GM12891 (cell line): ENCODE data around the gene VSTM2B.
"Not testable (repeated sequence)": the region's sequence is repeated elsewhere in the genome, so short reads cannot be mapped to it uniquely, and the experiment has no call there.

Source experiments
- DNase-seq: peaks from one replicate; pipeline ENCODE4 v3.0.0; 2011; ENCODE audit warnings: low spot score; ENCODE audit not compliant: insufficient read length
- FAIRE-seq: peaks from 2 replicates; lab custom pipeline; 2011; peaks lifted over from hg19 to GRCh38; lab: Jason Lieb, UNC
- PAX5 ChIP-seq: IDR thresholded peaks from 2 replicates; pipeline ENCODE4 v1.6.1; 2011; ENCODE audit warnings: low read length, moderate library complexity, mild to moderate bottlenecking; ENCODE audit not compliant: insufficient read depth, severe bottlenecking
- POLR2A ChIP-seq: IDR thresholded peaks from 2 replicates; pipeline ENCODE4 v1.6.1; 2011; ENCODE audit warnings: low read depth, low read length, control low read depth
- POLR2AphosphoS5 ChIP-seq: IDR thresholded peaks from 2 replicates; pipeline ENCODE4 v1.6.1; 2011; ENCODE audit warnings: low read depth, low read length, control low read depth
- POU2F2 ChIP-seq: IDR thresholded peaks from 2 replicates; pipeline ENCODE4 v1.6.1; 2011; ENCODE audit warnings: low read depth, mild to moderate bottlenecking, control low read depth, low read length, moderate library complexity
- SPI1 ChIP-seq: IDR thresholded peaks from 2 replicates; pipeline ENCODE4 v1.6.1; 2011; ENCODE audit warnings: low read depth, low read length, control low read depth
- TAF1 ChIP-seq: IDR thresholded peaks from 2 replicates; pipeline ENCODE4 v1.6.1; 2011; ENCODE audit warnings: low read depth, low read length, control low read depth

VSTM2B gene

DNA sequence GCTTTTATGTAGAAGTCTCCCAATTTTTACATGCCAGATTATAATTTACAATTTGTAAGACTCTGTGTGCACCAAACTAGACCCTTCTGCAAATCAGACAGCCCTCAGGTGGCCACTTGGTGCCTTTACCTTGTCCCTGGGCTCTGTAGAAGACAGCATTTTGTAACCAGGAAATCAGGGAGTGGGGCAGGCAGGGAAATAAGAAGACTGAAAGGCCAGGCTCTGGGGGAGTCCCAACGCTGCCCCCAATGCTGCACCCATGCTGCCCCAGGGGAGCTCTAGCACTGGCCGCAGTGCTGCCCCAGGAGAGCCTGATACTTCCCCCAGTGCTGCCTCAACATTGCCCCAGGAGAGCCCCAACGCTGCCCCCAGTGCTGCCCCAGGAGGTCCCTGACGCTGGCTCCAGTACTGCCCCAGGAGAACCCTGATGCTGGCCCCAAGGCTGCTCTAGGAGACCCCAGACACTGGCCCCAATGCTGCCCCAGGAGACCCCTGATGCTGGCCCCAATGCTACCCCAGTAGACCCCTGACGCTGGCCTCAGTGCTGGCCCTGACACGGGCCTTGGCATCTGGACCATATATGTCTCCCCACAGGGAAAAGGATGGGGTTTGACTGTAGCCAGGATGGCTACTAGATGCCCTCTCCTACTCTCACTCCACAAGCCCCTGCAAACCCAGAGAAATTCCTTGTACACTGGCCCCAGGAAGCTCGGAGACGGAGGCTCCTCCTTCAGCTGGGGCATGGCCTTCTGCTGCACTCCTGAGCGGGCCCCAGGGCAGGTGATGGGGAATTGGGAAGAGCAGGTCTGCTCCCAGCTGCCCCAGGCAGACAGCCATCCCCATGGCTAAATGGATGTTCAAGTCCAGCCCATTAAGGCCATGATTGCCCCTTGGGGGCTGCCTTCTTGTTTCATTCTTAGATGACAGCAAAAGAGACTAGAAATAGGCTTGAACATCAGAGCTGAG lies 23.6 kb downstream of the VSTM2B start:
- TF ChIP-seq TAF1 = no peak
- no peak for TF ChIP-seq PAX5
- TF ChIP-seq POLR2A = no peak
- no peak for TF ChIP-seq SPI1
- DNase-seq (no peak), FAIRE-seq (no peak)

- DNase-seq (no peak), FAIRE-seq (no peak)
- TF ChIP-seq SPI1 (no peak), POLR2A (no peak), POU2F2 (no peak), PAX5 (no peak), TAF1 (no peak), POLR2AphosphoS5 (no peak)
Observed at GRCh38 chr19:29550896-29551295, 25.1 kb downstream of the VSTM2B start.

- FAIRE-seq (no peak), DNase-seq (no peak)
- TF ChIP-seq POU2F2 = no peak
- TF ChIP-seq POLR2A = no peak
- no peak for TF ChIP-seq POLR2AphosphoS5
Observed at GRCh38 chr19:29551774-29552173, 26.0 kb downstream of the VSTM2B start.

GRCh38 chr19:29552454-29553280 lies 26.9 kb downstream of the VSTM2B start:
- TF ChIP-seq SPI1 = no peak
- TF ChIP-seq TAF1 = no peak
- TF ChIP-seq POLR2AphosphoS5 = no peak
- TF ChIP-seq POU2F2 = no peak
- no peak for TF ChIP-seq POLR2A
- no peak for TF ChIP-seq PAX5
- DNase-seq (no peak), FAIRE-seq (no peak)

DNA sequence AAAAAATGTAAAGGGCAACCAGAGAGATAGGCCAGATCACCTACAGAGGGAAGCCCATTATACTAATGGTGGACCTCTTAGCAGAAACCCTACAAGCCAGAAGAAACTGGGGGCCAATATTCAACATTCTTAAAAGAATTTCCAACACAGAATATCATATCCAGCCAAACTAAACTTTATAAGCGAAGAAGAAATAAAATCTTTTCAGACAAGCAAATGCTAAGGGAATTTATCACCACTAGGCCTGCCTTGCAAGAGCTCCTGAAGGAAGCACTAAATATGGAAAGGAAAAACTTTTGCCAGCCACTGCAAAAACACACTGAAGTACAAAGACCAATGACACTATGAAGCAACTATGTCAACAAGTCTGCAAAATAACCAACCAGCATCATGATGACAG lies 28.4 kb downstream of the VSTM2B start:
- DNase-seq = no peak
- FAIRE-seq = no peak
- TF ChIP-seq SPI1 (no peak), POU2F2 (no peak), TAF1 (no peak), POLR2AphosphoS5 (no peak), PAX5 (no peak), POLR2A (no peak)

- not testable (repeated sequence) for DNase-seq, FAIRE-seq
Observed at GRCh38 chr19:29559110-29559509, 33.3 kb downstream of the VSTM2B start.

DNA sequence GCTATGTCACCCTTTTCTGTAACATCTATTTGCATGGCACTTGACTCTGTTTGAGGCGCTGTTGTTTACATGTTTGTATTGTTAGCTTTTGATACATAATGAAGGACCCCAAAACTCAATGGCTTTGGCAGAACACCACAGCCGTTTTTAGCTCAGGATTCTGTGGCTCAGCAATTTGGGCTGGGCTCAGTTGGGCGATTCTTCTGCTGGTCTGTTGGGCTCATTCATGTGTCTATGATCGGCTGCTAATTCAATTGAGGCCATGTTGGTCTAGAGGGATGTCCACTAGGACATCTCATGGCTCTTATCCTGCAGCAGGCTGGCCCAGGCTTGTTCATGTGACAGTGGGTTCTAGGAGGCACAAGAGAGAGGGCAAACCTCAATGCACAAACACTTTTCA lies 33.9 kb downstream of the VSTM2B start:
- no peak for DNase-seq
- TF ChIP-seq SPI1 = no peak
- no peak for TF ChIP-seq PAX5
- TF ChIP-seq POLR2A = no peak
- TF ChIP-seq POU2F2 = no peak
- no peak for TF ChIP-seq TAF1
- no peak for TF ChIP-seq POLR2AphosphoS5
- no peak for FAIRE-seq

DNA sequence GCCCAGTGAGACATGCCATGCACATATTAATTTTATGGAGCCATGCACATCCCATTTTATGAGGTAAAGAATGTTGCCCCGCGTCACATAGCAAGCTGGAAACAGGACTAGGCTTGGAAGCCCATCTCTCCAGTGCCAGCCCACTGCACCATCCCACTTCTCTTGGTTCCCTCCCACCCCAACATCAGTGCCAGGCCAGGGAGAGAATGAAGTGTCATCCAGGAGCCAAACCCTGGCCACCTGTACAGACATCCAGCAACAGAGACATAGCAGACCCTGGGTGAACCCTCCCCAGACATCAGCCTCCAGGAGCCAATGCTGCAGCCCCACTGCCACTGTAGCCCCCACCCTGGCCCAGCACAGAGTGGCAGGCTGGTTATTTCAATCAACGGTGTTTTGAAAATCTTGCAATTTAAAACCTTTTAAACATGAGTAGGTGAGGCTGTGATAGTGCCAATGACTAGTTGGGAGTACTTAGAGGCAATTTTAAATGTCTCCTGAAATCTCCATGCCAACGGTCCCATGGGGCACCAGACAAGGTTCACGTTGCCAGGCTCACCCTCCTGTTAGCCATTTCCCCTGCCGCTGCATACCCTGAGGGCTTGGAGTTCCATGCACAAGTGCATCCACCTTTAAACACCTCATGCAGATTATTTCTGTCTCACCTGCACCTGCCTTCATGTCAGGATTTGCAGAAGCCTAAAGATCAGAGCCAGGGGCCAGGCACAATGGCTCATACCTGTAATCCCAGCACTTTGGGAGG lies 34.7 kb downstream of the VSTM2B start:
- FAIRE-seq = no peak
- TF ChIP-seq TAF1 (no peak), POLR2A (no peak), SPI1 (no peak)
- DNase-seq = no peak

DNA sequence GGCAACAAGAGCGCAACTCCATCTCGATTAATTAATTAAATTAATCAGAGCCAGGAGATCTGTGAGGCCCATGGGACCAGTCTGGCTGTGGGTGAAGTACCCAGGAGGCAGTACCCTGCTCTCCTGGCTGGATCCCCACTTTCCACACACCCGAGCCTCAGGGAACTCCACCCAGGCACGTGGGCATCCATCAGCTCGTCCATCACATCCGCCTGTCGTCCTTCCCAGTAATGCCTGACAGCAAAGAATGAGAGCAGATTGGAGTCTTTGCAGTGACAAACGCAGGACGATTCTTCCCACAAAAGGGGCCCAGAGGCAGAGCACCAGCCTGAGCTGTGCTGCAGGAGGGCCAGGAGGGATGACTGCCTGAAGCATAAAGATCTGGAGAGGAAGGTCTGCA lies 35.8 kb downstream of the VSTM2B start:
- DNase-seq (no peak), FAIRE-seq (no peak)
- TF ChIP-seq SPI1 (no peak), PAX5 (no peak), POLR2A (no peak), TAF1 (no peak), POU2F2 (no peak), POLR2AphosphoS5 (no peak)
